IMR-90 (cell line): ENCODE measurements around the gene RAB40C. TPM values are rescaled to one million over a fixed set of nuclear protein-coding genes. Genes with fewer than 3 reads are reported as not detected.

Experiments
- ATAC-seq: fragments of 200-7000 bp; cut with Tn5 transposase; 2 replicates; pipeline ENCODE4 v1.9.1; 2020; ENCODE audit warnings: low read depth, mild to moderate bottlenecking, moderate library complexity
- BruUV-seq: library from RNA; stranded (reverse); fragments of 400-500 nt; replicated peaks from 2 replicates; lab custom pipeline; 2021; lab: Mats Ljungman, UMichigan
- CTCF ChIA-PET: fragments of 300-600 bp; formaldehyde crosslinking; extraction: SDS; loops from one replicate; lab custom pipeline; 2021; ENCODE audit warnings: antibody characterized with exemption; lab: Yijun Ruan, JAX
- POLR2A ChIA-PET: fragments of 300-600 bp; sonication (Branson Sonifier 250); formaldehyde crosslinking; loops from one replicate; lab custom pipeline; 2022; ENCODE audit warnings: antibody characterized with exemption; ENCODE audit not compliant: unreplicated experiment; lab: Charles Lee
- DNase-seq: peaks from one replicate; pipeline ENCODE4 v3.0.0; 2013
- H2AFZ ChIP-seq: replicated peaks from 2 replicates; pipeline ENCODE3; 2013; ENCODE audit warnings: low read length, mild to moderate bottlenecking; ENCODE audit not compliant: poor library complexity
- H2AK5ac ChIP-seq: 2 replicates; pipeline ENCODE4 v1.6.1; 2013; ENCODE audit warnings: low read depth, low read length, inconsistent platforms
- H2AK9ac ChIP-seq: replicated peaks from 2 replicates; pipeline ENCODE3; 2013; ENCODE audit warnings: mild to moderate bottlenecking, low read depth, low read length, moderate library complexity; ENCODE audit not compliant: poor library complexity
- H2BK120ac ChIP-seq: 2 replicates; pipeline ENCODE4 v1.6.1; 2013; ENCODE audit warnings: low read depth, low read length, inconsistent platforms
- H2BK15ac ChIP-seq: 3 replicates; pipeline ENCODE4 v1.6.1; 2013; ENCODE audit warnings: low read depth, low read length, inconsistent platforms
- H2BK20ac ChIP-seq: 2 replicates; pipeline ENCODE4 v1.6.1; 2013; ENCODE audit warnings: low read depth, mild to moderate bottlenecking, inconsistent platforms, low read length, moderate library complexity
- H2BK5ac ChIP-seq: 2 replicates; pipeline ENCODE4 v1.6.1; 2013; ENCODE audit warnings: mild to moderate bottlenecking, low read depth, low read length, inconsistent platforms; ENCODE audit not compliant: poor library complexity, severe bottlenecking
- H3K14ac ChIP-seq: replicated peaks from 2 replicates; pipeline ENCODE4 v1.6.1; 2013; ENCODE audit warnings: low read depth, low read length, inconsistent platforms
- H3K18ac ChIP-seq: 2 replicates; pipeline ENCODE4 v1.6.1; 2013; ENCODE audit warnings: low read depth, low read length, control low read depth
- H3K23ac ChIP-seq: 2 replicates; pipeline ENCODE4 v1.6.1; 2013; ENCODE audit warnings: low read depth, low read length, inconsistent platforms
- H3K27ac ChIP-seq: 2 replicates; pipeline ENCODE4 v1.5.1; 2013; ENCODE audit warnings: mild to moderate bottlenecking, control low read depth, low read length; ENCODE audit not compliant: insufficient read depth
- H3K27me3 ChIP-seq: 2 replicates; pipeline ENCODE4 v1.6.1; 2013; ENCODE audit warnings: low read length; ENCODE audit not compliant: control insufficient read depth, insufficient read depth
- H3K36me3 ChIP-seq: 2 replicates; pipeline ENCODE4 v1.6.1; 2013; ENCODE audit warnings: low read length, mixed read lengths; ENCODE audit not compliant: control insufficient read depth, insufficient read depth
- H3K4ac ChIP-seq: 2 replicates; pipeline ENCODE4 v1.6.1; 2013; ENCODE audit warnings: low read depth, low read length, inconsistent platforms
- H3K4me1 ChIP-seq: 2 replicates; pipeline ENCODE4 v1.6.1; 2013; ENCODE audit warnings: low read length, mixed read lengths; ENCODE audit not compliant: control insufficient read depth, insufficient read depth
- H3K4me2 ChIP-seq: 2 replicates; pipeline ENCODE4 v1.6.1; 2013; ENCODE audit warnings: low read depth, mild to moderate bottlenecking, control low read depth, low read length, moderate library complexity
- H3K4me3 ChIP-seq: 2 replicates; pipeline ENCODE4 v1.5.1; 2013; ENCODE audit warnings: low read depth, mild to moderate bottlenecking, control low read depth, low read length, moderate library complexity; ENCODE audit not compliant: insufficient read depth
- H3K56ac ChIP-seq: 2 replicates; pipeline ENCODE4 v1.6.1; 2013; ENCODE audit warnings: low read length, inconsistent platforms; ENCODE audit not compliant: insufficient read depth; ENCODE audit errors: extremely low read depth
- H3K79me1 ChIP-seq, 2 experiments: 2 replicates each; pipeline ENCODE4 v1.6.1; 2013; ENCODE audit warnings: low read length in 2 of 2, inconsistent platforms in 1 of 2, low read depth in 1 of 2
- H3K9ac ChIP-seq: 2 replicates; pipeline ENCODE4 v1.6.1; 2013; ENCODE audit warnings: low read depth, low read length, control low read depth
- H3K9me1 ChIP-seq: 2 replicates; pipeline ENCODE4 v1.6.1; 2013; ENCODE audit warnings: low read length, inconsistent platforms; ENCODE audit not compliant: insufficient read depth
- H3K9me3 ChIP-seq: 2 replicates; pipeline ENCODE4 v1.6.1; 2013; ENCODE audit warnings: low read length; ENCODE audit not compliant: control insufficient read depth, insufficient read depth
- H4K20me1 ChIP-seq: 2 replicates; pipeline ENCODE4 v1.6.1; 2013; ENCODE audit warnings: low read length, inconsistent platforms; ENCODE audit not compliant: insufficient read depth
- H4K5ac ChIP-seq: 2 replicates; pipeline ENCODE4 v1.6.1; 2013; ENCODE audit warnings: mild to moderate bottlenecking, low read depth, low read length, control low read depth
- H4K8ac ChIP-seq, 2 experiments: 2 replicates each; pipeline ENCODE4 v1.6.1; 2013; ENCODE audit warnings: low read depth in 2 of 2, low read length in 2 of 2, control low read depth in 1 of 2, inconsistent platforms in 1 of 2
- H4K91ac ChIP-seq: 2 replicates; pipeline ENCODE4 v1.6.1; 2013; ENCODE audit warnings: low read depth, low read length, inconsistent platforms; ENCODE audit not compliant: insufficient read depth
- BHLHE40 ChIP-seq: fragments of 150-350 bp; IDR thresholded peaks from 2 replicates; pipeline ENCODE4 v1.6.1; 2016; ENCODE audit warnings: mild to moderate bottlenecking, low read depth, low read length
- CEBPB ChIP-seq: IDR thresholded peaks from 2 replicates; pipeline ENCODE4 v1.6.1; 2012; ENCODE audit warnings: low read depth, low read length, improper control_type of control experiment
- FOS ChIP-seq: fragments of 150-350 bp; IDR thresholded peaks from 2 replicates; pipeline ENCODE4 v1.6.1; 2016; ENCODE audit warnings: low read depth, low read length
- MAZ ChIP-seq: IDR thresholded peaks from 2 replicates; pipeline ENCODE4 v1.6.1; 2012; ENCODE audit warnings: low read depth, mild to moderate bottlenecking, low read length, improper control_type of control experiment, moderate library complexity, borderline replicate concordance
- MXI1 ChIP-seq: IDR thresholded peaks from 2 replicates; pipeline ENCODE4 v1.6.1; 2012; ENCODE audit warnings: low read depth, mild to moderate bottlenecking, low read length, moderate library complexity, borderline replicate concordance
- NFE2L2 ChIP-seq: fragments of 150-350 bp; IDR thresholded peaks from 2 replicates; pipeline ENCODE4 v1.6.1; 2016; ENCODE audit warnings: low read depth, mild to moderate bottlenecking, low read length
- SMC3 ChIP-seq: fragments of 150-350 bp; IDR thresholded peaks from 2 replicates; pipeline ENCODE4 v1.6.1; 2016; ENCODE audit warnings: low read depth, mild to moderate bottlenecking, antibody characterized with exemption, low read length, moderate library complexity
- WGBS, 2 experiments: methylation state at CpG; one replicate each; pipeline versions ENCODE4 v1.1.5 to v1.1.7; 2013; ENCODE audit warnings: missing lambda C conversion rate in 2 of 2; ENCODE audit not compliant: insufficient read length in 1 of 2; ENCODE audit errors: extremely low coverage in 2 of 2; 5-methylcytosine and 5-hydroxymethylcytosine counted together
- dilution Hi-C: fragments of 300-500 bp; cut with HindIII; formaldehyde crosslinking; loops from one replicate; pipeline ENCODE4 v1.14.3; 2018; ENCODE audit warnings: low sequenced_read_pairs; ENCODE audit not compliant: unreplicated experiment
- in situ Hi-C: fragments of 300-500 bp; cut with MboI; formaldehyde crosslinking; loops from 3 replicates; pipeline ENCODE4 v1.14.3; 2019; ENCODE audit warnings: low sequenced_read_pairs, inconsistent platforms, mixed read lengths
- intact Hi-C: fragments of 100-400 bp; cut with micrococcal nuclease; formaldehyde crosslinking; loops from 2 replicates; pipeline ENCODE4 v1.10.0; 2022
- polyA plus RNA-seq, 3 experiments: library from polyadenylated mRNA; depleted of rRNA; stranded (reverse); fragments of >200 nt; gene quantifications; 2 replicates each; pipeline ENCODE4 v1.2.3, GENCODE V29; 2012; ENCODE audit warnings: low replicate concordance in 1 of 3
- total RNA-seq: library from RNA; depleted of rRNA; stranded (reverse); fragments of >200 nt; gene quantifications from 2 replicates; pipeline ENCODE4 v1.2.3, GENCODE V29; 2012
- TF ChIP-seq, protein P1 (sequence below): conservative IDR thresholded peaks from 2 replicates; pipeline ENCODE4 v1.5.1; 2012; ENCODE audit warnings: mild to moderate bottlenecking, low read depth, low read length, improper control_type of control experiment

RAB40C gene
- total and polyA plus RNA-seq, 2 of the 4 experiments (the other 2 are of a cell fraction), result 6.8 to 13.7 TPM

DNA sequence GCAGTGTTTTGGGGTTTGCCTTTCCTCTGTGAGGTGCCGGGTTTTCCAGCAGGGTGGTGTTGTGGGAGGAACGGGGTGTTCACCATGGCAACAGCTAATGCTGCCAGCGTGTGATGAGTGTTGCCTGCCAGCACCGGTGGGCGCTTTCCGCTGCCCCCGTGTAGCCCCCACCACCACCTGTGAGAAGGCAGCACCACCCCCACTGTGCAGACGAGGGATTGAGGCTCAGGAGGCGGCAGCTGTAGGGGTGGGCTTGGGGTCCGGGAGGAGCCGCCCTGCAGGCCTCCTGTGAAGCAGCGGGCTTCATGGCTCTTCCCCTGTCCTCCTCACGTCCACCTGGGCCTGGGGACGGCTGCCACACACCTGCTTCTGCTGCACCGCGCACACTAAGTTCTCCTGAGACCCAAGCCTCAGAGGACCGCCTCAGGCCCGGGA is 5.2 kb downstream of the RAB40C start:
- Histone ChIP-seq H4K5ac (no peak overlapping the region), H3K27ac (no peak overlapping the region), H4K20me1 (peaks cover 62% of the 10 kb centered on the region), H3K4me3 (no peak overlapping the region), H3K9ac (no peak overlapping the region), H2BK120ac (no peak overlapping the region), H3K79me1 (peaks cover 22 to 85% of the 10 kb centered on the region in 2 experiments; a peak in 3 of 4 replicates), H2AK5ac (no peak overlapping the region), H3K56ac (no peak overlapping the region), H4K8ac (no peak overlapping the region), H3K9me3 (no peaks in the 10 kb centered on the region), H2AFZ (no peak overlapping the region), H3K36me3 (peaks cover 8% of the 10 kb centered on the region; the same call in 1 of the 2 replicates), H3K4ac (no peak overlapping the region), H2AK9ac (no peak overlapping the region), H3K27me3 (no peaks in the 10 kb centered on the region), H4K91ac (no peak overlapping the region), H3K23ac (no peak overlapping the region), H3K14ac (no peak overlapping the region), H2BK15ac (no peak overlapping the region), H3K18ac (no peak overlapping the region), H3K9me1 (peaks cover 12% of the 10 kb centered on the region; the same call in 1 of the 2 replicates), H2BK20ac (no peak overlapping the region), H3K4me2 (no peak overlapping the region), H3K4me1 (peaks cover 7% of the 10 kb centered on the region; the same call in 1 of the 2 replicates), H2BK5ac (no peak overlapping the region)
- CTCF ChIA-PET, result no interaction called here
- TF ChIP-seq BHLHE40 (no peak), CEBPB (no peak), MAZ (no peak), NFE2L2 (no peak), SMC3 (no peak), MXI1 (no peak), FOS (no peak)
- TF ChIP-seq, protein P1, sequence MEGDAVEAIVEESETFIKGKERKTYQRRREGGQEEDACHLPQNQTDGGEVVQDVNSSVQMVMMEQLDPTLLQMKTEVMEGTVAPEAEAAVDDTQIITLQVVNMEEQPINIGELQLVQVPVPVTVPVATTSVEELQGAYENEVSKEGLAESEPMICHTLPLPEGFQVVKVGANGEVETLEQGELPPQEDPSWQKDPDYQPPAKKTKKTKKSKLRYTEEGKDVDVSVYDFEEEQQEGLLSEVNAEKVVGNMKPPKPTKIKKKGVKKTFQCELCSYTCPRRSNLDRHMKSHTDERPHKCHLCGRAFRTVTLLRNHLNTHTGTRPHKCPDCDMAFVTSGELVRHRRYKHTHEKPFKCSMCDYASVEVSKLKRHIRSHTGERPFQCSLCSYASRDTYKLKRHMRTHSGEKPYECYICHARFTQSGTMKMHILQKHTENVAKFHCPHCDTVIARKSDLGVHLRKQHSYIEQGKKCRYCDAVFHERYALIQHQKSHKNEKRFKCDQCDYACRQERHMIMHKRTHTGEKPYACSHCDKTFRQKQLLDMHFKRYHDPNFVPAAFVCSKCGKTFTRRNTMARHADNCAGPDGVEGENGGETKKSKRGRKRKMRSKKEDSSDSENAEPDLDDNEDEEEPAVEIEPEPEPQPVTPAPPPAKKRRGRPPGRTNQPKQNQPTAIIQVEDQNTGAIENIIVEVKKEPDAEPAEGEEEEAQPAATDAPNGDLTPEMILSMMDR, result no peak
- WGBS, 2 experiments, result 88% methylated on average over 3 of the region's 18 CpGs; no CpG with 5 or more reads in 1 of the 2 experiments
- DNase-seq, result no peak
- dilution Hi-C loops (no loop called here), intact Hi-C loops (no loop called here), in situ Hi-C loops (no loop called here)
- POLR2A ChIA-PET, result no interaction called here
- no peak for ATAC-seq
- no TSS peak for BruUV-seq
